ACC112 (cell line): ENCODE data around the gene TSPAN14.
A peak's percentile ranks its signal among the peaks of the same experiment; 100 is the strongest.

Experiments used
- H2AFZ ChIP-seq: fragments of 200-600 bp; sonication (generic); one replicate; pipeline ENCODE4 v1.6.0; 2017; ENCODE audit warnings: antibody characterized with exemption, low read length; ENCODE audit not compliant: unreplicated experiment
- H3K27ac ChIP-seq: fragments of 200-600 bp; sonication (generic); 2 replicates; pipeline ENCODE4 v1.5.1; 2014; ENCODE audit warnings: low read depth, mild to moderate bottlenecking, antibody characterized with exemption, low read length, moderate library complexity
- H3K27me3 ChIP-seq: fragments of 200-600 bp; sonication (generic); 2 replicates; pipeline ENCODE4 v1.6.1; 2014; ENCODE audit warnings: mild to moderate bottlenecking, antibody characterized with exemption, low read length, moderate library complexity, mixed read lengths; ENCODE audit not compliant: insufficient read depth
- H3K36me3 ChIP-seq: fragments of 200-600 bp; sonication (generic); 2 replicates; pipeline ENCODE4 v1.6.1; 2016; ENCODE audit warnings: mild to moderate bottlenecking, antibody characterized with exemption, low read length, moderate library complexity, mixed read lengths; ENCODE audit not compliant: insufficient read depth
- H3K4me1 ChIP-seq: fragments of 200-600 bp; sonication (generic); one replicate; pipeline ENCODE4 v1.6.1; 2016; ENCODE audit warnings: low read length, mixed read lengths; ENCODE audit not compliant: insufficient read depth, unreplicated experiment, control insufficient read depth
- H3K4me3 ChIP-seq: fragments of 200-600 bp; sonication (generic); 2 replicates; pipeline ENCODE4 v1.5.1; 2014; ENCODE audit warnings: mild to moderate bottlenecking, low read depth, low read length
- H3K79me2 ChIP-seq: fragments of 200-600 bp; sonication (generic); one replicate; pipeline ENCODE4 v1.6.0; 2016; ENCODE audit warnings: low read length; ENCODE audit not compliant: control insufficient read depth, unreplicated experiment, insufficient read depth

TSPAN14 gene

GRCh38 chr10:80464557-80465450 lies 10.7 kb downstream of the TSPAN14 start:
- H3K4me1 ChIP-seq = peaks cover 68% of the 10 kb centered on the region
- H3K27me3 ChIP-seq = no peaks in the 10 kb centered on the region
- no peak overlapping the region for H3K27ac ChIP-seq
- no peak overlapping the region for H3K4me3 ChIP-seq
- H3K36me3 ChIP-seq = no peaks in the 10 kb centered on the region
- H2AFZ ChIP-seq = no peak overlapping the region
- peaks cover 76% of the 10 kb centered on the region for H3K79me2 ChIP-seq

GRCh38 chr10:80465451-80465835 lies 11.3 kb downstream of the TSPAN14 start:
- Histone ChIP-seq H3K27me3 (no peaks in the 10 kb centered on the region), H3K4me1 (peaks cover 62% of the 10 kb centered on the region), H3K27ac (no peak overlapping the region), H2AFZ (no peak overlapping the region), H3K4me3 (no peak overlapping the region), H3K36me3 (no peaks in the 10 kb centered on the region), H3K79me2 (peaks cover 74% of the 10 kb centered on the region)

- Histone ChIP-seq H3K27me3 (no peaks in the 10 kb centered on the region), H3K36me3 (no peaks in the 10 kb centered on the region), H3K4me1 (peaks cover 57% of the 10 kb centered on the region), H3K4me3 (no peak overlapping the region), H3K27ac (no peak overlapping the region), H2AFZ (no peak overlapping the region), H3K79me2 (peaks cover 72% of the 10 kb centered on the region)
These were observed 11.9 kb downstream of the TSPAN14 start for GRCh38 chr10:80465839-80466590.

- no peaks in the 10 kb centered on the region for H3K27me3 ChIP-seq
- H3K4me1 ChIP-seq = peaks cover 57% of the 10 kb centered on the region
- no peak overlapping the region for H2AFZ ChIP-seq
- no peak overlapping the region for H3K4me3 ChIP-seq
- H3K79me2 ChIP-seq = peaks cover 64% of the 10 kb centered on the region
- no peaks in the 10 kb centered on the region for H3K36me3 ChIP-seq
- no peak overlapping the region for H3K27ac ChIP-seq
These were observed 12.7 kb downstream of the TSPAN14 start for GRCh38 chr10:80466724-80467326.

GRCh38 chr10:80468002-80468401 lies 13.9 kb downstream of the TSPAN14 start:
- Histone ChIP-seq H3K4me3 (no peak overlapping the region), H3K4me1 (peaks cover 56% of the 10 kb centered on the region)

GRCh38 chr10:80468806-80469421 lies 14.8 kb downstream of the TSPAN14 start:
- no peak overlapping the region for H3K27ac ChIP-seq
- H3K4me1 ChIP-seq = peaks cover 56% of the 10 kb centered on the region
- peaks cover 54% of the 10 kb centered on the region for H3K79me2 ChIP-seq

More at GRCh38 chr10:80468002-80468401, 13.9 kb downstream of the TSPAN14 start:
- no peak overlapping the region for H2AFZ ChIP-seq
- H3K36me3 ChIP-seq = no peaks in the 10 kb centered on the region
- no peak overlapping the region for H3K27ac ChIP-seq
- H3K79me2 ChIP-seq = peaks cover 58% of the 10 kb centered on the region
- H3K27me3 ChIP-seq = no peaks in the 10 kb centered on the region

GRCh38 chr10:80470266-80470665 lies 16.2 kb downstream of the TSPAN14 start:
- Histone ChIP-seq H3K4me1 (peaks cover 55% of the 10 kb centered on the region), H3K4me3 (no peak overlapping the region), H3K27me3 (no peaks in the 10 kb centered on the region), H2AFZ (no peak overlapping the region), H3K79me2 (peaks cover 54% of the 10 kb centered on the region), H3K36me3 (no peaks in the 10 kb centered on the region), H3K27ac (no peak overlapping the region)

More at GRCh38 chr10:80468806-80469421, 14.8 kb downstream of the TSPAN14 start:
- no peaks in the 10 kb centered on the region for H3K27me3 ChIP-seq
- no peak overlapping the region for H2AFZ ChIP-seq
- H3K36me3 ChIP-seq = no peaks in the 10 kb centered on the region
- H3K4me3 ChIP-seq = no peak overlapping the region

- Histone ChIP-seq H3K79me2 (peaks cover 54% of the 10 kb centered on the region), H3K4me1 (peaks cover 51% of the 10 kb centered on the region), H2AFZ (no peak overlapping the region), H3K27me3 (no peaks in the 10 kb centered on the region), H3K4me3 (no peak overlapping the region), H3K36me3 (no peaks in the 10 kb centered on the region), H3K27ac (no peak overlapping the region; the same call in 1 of the 2 replicates)
These were observed 16.9 kb downstream of the TSPAN14 start for GRCh38 chr10:80471001-80471400.

GRCh38 chr10:80471715-80472233 lies 17.7 kb downstream of the TSPAN14 start:
- Histone ChIP-seq H3K36me3 (no peaks in the 10 kb centered on the region; the same call in 1 of the 2 replicates), H3K27me3 (no peaks in the 10 kb centered on the region), H3K4me3 (no peak overlapping the region), H3K79me2 (peaks cover 49% of the 10 kb centered on the region), H3K4me1 (peaks cover 53% of the 10 kb centered on the region), H3K27ac (peak overlapping the region; percentile 81), H2AFZ (no peak overlapping the region)
